GM12892 (cell line): ENCODE results near the gene KRTAP12-1.
"Not testable (repeated sequence)": the region's sequence is repeated elsewhere in the genome, so short reads cannot be mapped to it uniquely, and the experiment has no call there.

Source experiments
- DNase-seq: peaks from one replicate; pipeline ENCODE4 v3.0.0; 2011; ENCODE audit not compliant: insufficient read length
- FAIRE-seq: peaks from 2 replicates; lab custom pipeline; 2011; peaks lifted over from hg19 to GRCh38; lab: Jason Lieb, UNC
- POLR2A ChIP-seq: IDR thresholded peaks from 2 replicates; pipeline ENCODE4 v1.6.1; 2011; ENCODE audit warnings: low read depth, low read length, control low read depth
- POLR2AphosphoS5 ChIP-seq: IDR thresholded peaks from 2 replicates; pipeline ENCODE4 v1.6.1; 2011; ENCODE audit warnings: low read depth, low read length, control low read depth
- TAF1 ChIP-seq: IDR thresholded peaks from 2 replicates; pipeline ENCODE4 v1.6.1; 2011; ENCODE audit warnings: low read depth, mild to moderate bottlenecking, control low read depth, low read length, borderline replicate concordance

KRTAP12-1 gene

DNA sequence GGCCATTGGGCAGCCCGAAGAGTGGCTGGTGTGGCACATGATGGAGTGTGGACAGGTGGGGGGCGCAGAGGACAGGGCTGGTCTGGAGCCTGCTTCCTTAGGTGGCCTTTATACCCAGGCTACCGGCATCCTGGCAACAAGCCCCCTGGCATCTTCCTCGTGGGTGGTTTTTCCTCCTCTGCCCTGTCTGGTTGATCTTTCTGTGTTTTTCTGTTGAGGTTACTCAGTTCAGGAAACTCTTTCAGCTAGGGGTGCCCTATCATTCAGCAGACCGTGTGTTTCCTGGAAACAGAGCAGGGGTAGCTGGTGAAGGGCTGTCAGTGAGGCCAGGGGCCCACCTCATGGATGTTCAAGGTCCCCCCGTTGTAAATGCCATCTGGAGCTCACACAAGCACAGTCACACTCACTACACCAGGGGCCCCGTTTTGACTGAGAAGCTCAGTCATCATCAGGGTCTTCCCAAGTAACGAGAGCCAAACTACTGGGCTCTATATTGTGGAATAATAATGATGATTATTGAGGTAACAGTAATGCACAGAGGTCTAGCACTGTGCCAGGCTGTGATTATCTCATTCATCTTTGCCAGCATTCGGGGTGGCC is 27.3 kb downstream of the KRTAP12-1 start, which contains the start of gene KRTAP12-4:
Gene KRTAP12-4 (minus strand): TSS at position 84 of the 600 bp plus-strand sequence. CDS start 45 bp downstream, at position 39.
- DNase-seq (no peak), FAIRE-seq (no peak)
- TF ChIP-seq POLR2A (no peak), TAF1 (no peak), POLR2AphosphoS5 (no peak)

DNA sequence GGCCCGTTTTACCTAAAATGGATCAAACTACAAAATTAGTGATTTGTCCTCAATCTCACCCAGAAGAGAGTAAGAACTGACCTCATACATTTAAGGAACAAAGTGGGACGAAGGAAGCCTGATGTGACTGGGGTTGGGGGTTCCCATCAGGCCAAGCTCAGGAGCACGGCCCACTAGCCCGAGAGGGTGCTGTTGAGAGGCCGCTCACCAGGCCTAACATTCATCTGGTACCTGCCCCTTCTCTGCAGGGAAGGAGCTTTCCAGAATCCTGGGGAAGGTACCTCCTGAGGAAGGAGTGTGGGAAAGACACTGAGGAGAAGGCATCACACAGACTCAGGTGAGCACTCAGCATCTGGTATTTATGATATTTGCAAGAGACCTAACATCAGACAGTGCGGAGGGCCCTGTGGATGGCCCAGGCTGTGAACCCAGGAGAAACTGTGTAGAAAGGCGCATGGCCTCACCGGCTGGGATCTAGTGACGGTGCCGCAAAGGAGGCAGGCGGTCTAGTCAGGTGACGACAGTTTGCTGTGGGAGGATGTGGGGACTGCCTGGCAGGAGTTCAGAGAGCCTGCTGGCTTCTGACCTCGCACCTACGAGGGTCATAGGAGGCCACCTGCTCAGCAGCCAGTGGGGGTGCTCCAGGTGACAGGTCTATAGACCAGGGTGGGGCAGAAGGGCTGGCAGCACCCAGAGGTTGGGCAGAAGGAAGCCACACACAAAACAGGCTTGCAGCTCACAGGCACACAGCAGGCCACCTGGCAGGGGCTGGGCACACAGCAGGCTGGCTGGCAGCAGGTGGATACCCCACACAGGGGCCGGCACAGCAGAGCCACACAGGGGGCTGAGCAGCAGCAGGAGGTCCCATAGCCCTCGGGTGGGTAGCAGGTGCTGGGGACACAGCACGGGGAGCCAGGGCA is 28.0 kb downstream of the KRTAP12-1 start:
- no peak for TF ChIP-seq POLR2A
- no peak for TF ChIP-seq TAF1
- TF ChIP-seq POLR2AphosphoS5: no peak
- FAIRE-seq (no peak), DNase-seq (no peak)

DNA sequence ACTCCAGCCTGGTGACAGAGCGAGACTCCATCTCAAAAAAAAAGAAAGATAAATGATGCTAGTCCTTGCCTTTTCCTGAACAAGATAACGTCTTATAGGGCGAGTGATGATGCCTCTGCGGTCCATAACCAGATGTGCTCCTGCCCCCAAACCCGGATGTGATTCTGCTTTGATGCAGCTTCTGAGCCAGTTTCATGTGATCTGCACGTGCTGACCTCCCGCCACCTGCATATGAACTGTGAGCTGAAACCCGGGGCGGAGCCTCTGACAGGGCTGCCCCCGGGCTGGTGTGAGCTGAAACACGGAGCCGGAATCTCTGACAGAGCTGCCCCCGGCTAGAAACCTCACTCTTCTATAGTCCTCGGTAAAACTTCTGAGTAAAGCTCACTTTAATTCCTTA is 28.8 kb downstream of the KRTAP12-1 start:
- FAIRE-seq (no peak), DNase-seq (no peak)
- no peak for TF ChIP-seq POLR2A
- TF ChIP-seq TAF1: no peak
- no peak for TF ChIP-seq POLR2AphosphoS5

DNA sequence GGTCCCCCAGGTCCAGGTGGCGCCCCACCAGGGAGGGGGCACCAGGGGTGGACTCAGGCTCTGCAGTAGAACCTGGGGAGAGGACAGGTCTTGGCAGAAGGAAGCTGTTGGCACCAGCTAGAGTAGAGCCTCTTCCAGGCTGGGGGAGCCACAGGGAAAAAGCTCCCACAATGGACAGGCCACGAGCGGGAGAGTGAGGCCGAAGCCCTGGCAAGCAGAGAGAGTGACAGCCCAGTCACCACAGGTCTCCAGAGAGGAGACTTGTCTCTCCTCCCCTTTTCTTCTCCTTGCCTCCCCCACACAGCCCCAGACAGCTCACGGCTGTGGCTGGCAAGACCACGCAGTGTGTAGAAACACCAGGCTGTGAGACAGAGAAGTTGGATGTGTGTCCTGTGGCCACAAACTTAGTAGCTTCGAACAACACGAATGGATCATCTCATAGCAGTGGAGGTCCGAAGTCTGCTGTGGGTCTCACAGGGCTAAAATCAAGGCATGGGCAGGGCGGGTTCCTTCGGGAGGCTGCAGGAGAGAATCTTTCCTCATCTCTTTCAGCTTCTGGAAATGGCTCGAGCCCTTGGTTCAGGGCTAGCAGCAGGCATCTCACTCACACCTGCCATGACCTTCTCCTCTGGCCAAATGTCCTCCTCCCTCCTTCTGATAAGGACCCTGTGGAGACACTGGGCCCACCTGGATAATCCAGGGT is 30.8 kb downstream of the KRTAP12-1 start:
- no peak for TF ChIP-seq POLR2A
- no peak for TF ChIP-seq POLR2AphosphoS5
- no peak for TF ChIP-seq TAF1
- no peak for FAIRE-seq
- DNase-seq: no peak

DNA sequence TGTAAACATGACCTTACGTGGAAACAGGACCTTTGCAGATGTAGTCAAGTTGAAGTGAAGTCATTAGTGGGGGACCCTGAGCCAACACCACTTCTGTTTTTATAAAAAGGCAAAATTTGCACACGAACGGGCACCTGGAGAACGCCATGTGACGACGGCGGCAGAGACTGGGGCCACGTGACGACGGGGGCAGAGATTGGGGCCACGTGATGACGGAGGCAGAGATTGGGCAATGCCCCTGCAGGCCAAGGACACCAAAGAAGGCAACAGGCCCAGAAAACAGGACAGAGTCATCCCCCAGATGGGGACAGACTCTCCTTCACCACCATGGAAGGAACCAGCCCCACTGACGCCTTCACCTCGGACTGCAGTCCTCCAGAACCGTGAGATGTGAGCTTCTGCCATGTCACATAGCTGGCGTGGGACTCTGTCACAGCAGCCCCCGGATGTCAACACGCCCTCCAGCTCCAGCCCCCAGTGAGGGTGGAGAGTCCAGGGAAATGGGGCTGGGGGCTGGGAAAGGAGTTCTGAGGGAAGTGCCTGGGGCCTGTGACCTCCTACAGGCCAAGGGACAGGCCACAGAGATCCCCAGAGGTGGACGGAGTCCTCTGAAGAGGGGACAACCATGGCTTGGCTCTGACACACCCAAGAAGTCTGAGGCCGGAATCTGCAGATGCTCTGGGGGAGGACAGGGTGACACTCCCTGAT is 31.5 kb downstream of the KRTAP12-1 start:
- FAIRE-seq (no peak), DNase-seq (no peak)
- TF ChIP-seq TAF1 (no peak), POLR2AphosphoS5 (no peak), POLR2A (no peak)

DNA sequence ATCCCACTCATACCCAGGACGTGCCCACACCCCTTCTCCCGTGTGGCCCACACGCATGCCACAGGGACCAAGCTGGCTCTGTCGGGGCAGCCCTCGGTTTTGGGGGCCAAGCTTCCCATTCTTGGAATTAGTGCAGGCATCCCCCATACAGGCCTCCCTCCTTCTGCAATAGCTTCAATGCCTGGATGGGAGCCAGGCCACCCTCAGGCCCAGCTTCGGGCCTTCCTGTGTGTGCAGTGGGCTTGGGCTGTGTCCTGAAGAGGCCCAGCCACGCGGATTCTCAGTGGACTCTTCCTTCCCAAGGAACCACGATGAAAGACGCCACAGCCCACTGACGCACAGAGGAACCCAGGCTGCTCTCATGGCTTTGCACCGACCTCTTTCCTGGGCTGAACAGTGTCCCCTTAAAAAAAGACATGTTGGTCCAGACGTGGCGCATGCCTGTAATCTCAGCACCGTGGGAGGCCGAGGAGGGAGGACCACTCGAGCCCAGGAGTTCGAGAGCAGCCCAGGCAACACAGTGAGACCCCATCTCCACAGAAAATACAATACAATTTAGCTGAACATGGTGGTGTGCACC is 32.4 kb downstream of the KRTAP12-1 start:
- TF ChIP-seq POLR2A (no peak), POLR2AphosphoS5 (no peak), TAF1 (no peak)
- no peak for DNase-seq
- no peak for FAIRE-seq

DNA sequence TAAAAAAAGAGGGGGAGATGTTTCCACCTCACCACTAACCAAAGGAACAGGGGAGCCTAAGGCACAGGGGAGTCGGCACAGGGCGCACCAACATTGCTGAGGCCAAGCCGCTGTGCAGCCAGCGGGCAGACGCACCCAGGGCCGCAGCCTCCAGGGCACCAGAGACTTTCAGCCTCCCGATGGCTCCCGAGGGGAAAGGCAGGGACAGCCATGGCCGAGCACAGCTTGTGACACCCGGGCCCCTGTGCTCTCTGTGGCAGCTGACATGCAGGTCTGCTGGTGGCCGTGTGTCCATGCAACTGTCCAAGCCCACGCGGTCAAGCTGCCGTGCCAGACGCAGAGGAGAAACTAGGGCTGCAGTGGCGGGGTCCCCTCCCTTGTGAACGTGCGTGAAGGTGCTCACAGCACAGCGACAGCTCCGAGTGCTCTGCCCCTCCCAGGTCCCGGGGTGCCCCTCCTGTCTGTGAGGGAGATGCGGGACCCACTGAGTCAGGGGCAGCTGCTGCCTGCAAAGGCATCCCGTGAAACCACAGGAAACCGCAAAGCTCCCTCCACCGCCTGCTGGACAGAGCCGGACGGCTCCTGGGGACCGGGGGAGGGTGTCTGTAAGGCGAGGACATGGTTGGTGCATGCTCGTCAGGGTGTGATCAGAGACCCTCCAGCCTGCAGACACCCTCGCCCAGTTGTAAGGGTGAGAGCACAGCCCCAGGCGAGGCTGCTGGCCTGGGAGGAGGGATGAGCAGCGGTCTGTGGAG is 33.2 kb downstream of the KRTAP12-1 start:
- TF ChIP-seq TAF1: no peak
- no peak for TF ChIP-seq POLR2AphosphoS5
- DNase-seq (no peak), FAIRE-seq (no peak)

DNA sequence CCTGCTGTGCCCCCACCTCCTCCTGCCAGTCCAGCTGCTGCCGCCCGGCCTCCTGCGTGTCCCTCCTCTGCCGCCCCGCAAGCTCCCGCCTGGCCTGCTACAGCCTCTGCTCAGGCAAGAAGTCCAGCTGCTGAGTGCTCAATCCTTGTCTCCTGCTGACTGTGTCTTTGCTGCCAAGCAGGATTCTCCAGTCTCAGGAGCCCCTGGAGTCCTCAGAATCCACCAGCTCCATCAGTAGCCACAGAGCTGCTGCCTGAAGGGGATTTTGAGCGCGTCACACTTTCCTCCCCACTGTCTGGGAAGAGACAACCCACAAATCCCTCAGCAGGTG is 34.8 kb downstream of the KRTAP12-1 start:
- no peak for TF ChIP-seq POLR2A
- TF ChIP-seq TAF1: no peak
- TF ChIP-seq POLR2AphosphoS5: no peak
- DNase-seq: no peak

DNA sequence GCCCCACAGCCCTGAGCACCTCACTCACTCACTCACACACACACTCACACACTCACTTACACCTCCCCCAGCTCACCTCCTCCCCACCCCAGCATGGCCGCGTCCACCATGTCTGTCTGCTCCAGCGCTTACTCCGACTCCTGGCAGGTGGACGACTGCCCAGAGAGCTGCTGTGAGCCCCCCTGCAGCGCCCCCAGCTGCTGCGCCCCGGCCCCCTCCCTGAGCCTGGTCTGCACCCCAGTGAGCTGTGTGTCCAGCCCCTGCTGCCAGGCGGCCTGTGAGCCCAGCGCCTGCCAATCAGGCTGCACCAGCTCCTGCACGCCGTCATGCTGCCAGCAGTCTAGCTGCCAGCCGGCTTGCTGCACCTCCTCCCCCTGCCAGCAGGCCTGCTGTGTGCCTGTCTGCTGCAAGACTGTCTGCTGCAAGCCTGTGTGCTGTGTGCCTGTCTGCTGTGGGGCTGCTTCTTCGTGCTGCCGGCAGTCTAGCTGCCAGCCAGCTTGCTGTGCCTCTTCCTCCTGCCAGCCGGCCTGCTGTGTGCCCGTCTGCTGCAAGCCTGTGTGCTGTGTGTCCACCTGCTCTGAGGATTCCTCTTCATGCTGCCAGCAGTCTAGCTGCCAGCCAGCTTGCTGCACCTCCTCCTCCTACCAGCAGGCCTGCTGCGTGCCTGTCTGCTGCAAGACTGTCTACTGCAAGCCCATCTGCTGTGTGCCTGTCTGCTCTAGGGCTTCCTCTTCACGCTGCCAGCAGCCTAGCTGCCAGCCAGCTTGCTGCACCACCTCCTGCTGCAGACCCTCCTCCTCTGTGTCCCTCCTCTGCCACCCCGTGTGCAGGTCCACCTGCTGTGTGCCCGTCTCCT is 35.4 kb downstream of the KRTAP12-1 start, which contains the start of gene KRTAP10-11:
Gene KRTAP10-11 (plus strand): TSS at position 49 of the 856 bp plus-strand sequence. CDS start 45 bp downstream, at position 94.
- FAIRE-seq, DNase-seq: not testable (repeated sequence)

More for the DNA sequence above, 34.8 kb downstream of the KRTAP12-1 start:
- FAIRE-seq: no peak

DNA sequence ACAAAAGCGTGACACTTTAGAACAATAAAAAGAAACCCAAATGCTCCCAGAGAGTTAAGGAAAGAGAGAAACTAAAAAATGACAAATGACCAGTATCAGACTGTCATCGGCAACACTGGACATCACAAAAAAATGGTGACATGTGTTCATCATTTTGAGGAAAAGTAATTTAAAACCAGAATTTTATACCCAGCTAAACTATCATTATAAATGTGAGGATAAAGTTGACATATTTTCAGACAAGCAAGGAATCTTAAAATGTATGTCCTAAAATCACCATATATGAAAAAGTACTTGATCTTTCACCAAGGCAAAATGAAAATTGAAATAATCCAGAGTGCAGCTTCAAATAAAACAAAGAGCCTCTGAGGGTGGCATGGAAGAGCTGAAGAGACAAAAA is 37.1 kb downstream of the KRTAP12-1 start:
- TF ChIP-seq TAF1: no peak
- TF ChIP-seq POLR2A: no peak
- TF ChIP-seq POLR2AphosphoS5: no peak
- no peak for FAIRE-seq
- DNase-seq: no peak
